B cell (primary cell): ENCODE measurements around the gene LRBA. TPM values are rescaled to one million over a fixed set of nuclear protein-coding genes. Genes with fewer than 3 reads are reported as not detected.

Experiments used
- ATAC-seq: fragments of 200-7000 bp; cut with Tn5 transposase; one replicate; pipeline ENCODE4 v1.10.0; 2021; ENCODE audit warnings: low read depth, mild to moderate bottlenecking, moderate number of reproducible peaks, moderate library complexity
- CTCF ChIA-PET: fragments of 350-600 bp; sonication (Branson Sonifier 250); formaldehyde crosslinking; loops from one replicate; lab custom pipeline; 2021; ENCODE audit warnings: antibody characterized with exemption, inconsistent platforms; lab: Charles Lee
- POLR2A ChIA-PET: fragments of 350-600 bp; sonication (Branson Sonifier 250); formaldehyde crosslinking; loops from one replicate; lab custom pipeline; 2021; ENCODE audit warnings: antibody characterized with exemption; lab: Charles Lee
- DNase-seq: peaks from one replicate; pipeline ENCODE4 v3.0.0; 2013
- H2AFZ ChIP-seq: 2 replicates; pipeline ENCODE4 v1.6.1; 2012; ENCODE audit warnings: mild to moderate bottlenecking, low read depth, low read length; ENCODE audit not compliant: insufficient read depth, poor library complexity, severe bottlenecking
- H3K27ac ChIP-seq, 2 donors: 1 replicate in 1 of 2; 2 replicates in 1 of 2; pipeline ENCODE4 v1.5.1; 2012 to 2013; ENCODE audit warnings: low read length in 2 of 2, mild to moderate bottlenecking in 2 of 2, moderate library complexity in 1 of 2
- H3K27me3 ChIP-seq, 4 experiments: fragments of 200-600 bp in 1 of 4; sonication (generic) in 1 of 4; replicated peaks in 1 of 4; 1 replicate in 2 of 4; 2 replicates in 2 of 4; pipeline versions ENCODE4 v1.6.1 to v1.7.0; 2013 to 2016; ENCODE audit warnings: low read length in 3 of 4, mild to moderate bottlenecking in 2 of 4, mixed read lengths in 1 of 4, moderate library complexity in 1 of 4; ENCODE audit not compliant: insufficient read depth in 4 of 4, control insufficient read depth in 3 of 4; ENCODE audit errors: control extremely low read depth in 1 of 4
- H3K36me3 ChIP-seq, 2 experiments: replicated peaks in 1 of 2; 1 replicate in 1 of 2; 2 replicates in 1 of 2; pipeline versions ENCODE4 v1.6.1 to v1.7.1; 2013; ENCODE audit warnings: low read length in 1 of 2; ENCODE audit not compliant: insufficient read depth in 2 of 2, control insufficient read depth in 1 of 2; ENCODE audit errors: control extremely low read depth in 1 of 2, extremely low read depth in 1 of 2
- H3K4me1 ChIP-seq, 2 donors: fragments of 200-600 bp in 1 of 2; sonication (generic) in 1 of 2; 1 replicate in 1 of 2; 2 replicates in 1 of 2; pipeline versions ENCODE4 v1.5.1 to v1.6.1; 2013 to 2017; ENCODE audit warnings: low read length in 2 of 2; ENCODE audit not compliant: control insufficient read depth in 2 of 2, insufficient read depth in 2 of 2
- H3K4me2 ChIP-seq: replicated peaks from 2 replicates; pipeline ENCODE3; 2012; ENCODE audit warnings: mild to moderate bottlenecking, low read depth, low read length; ENCODE audit not compliant: poor library complexity, severe bottlenecking
- H3K4me3 ChIP-seq, 5 experiments: fragments of 200-600 bp in 1 of 5; sonication (generic) in 1 of 5; 1 replicate in 3 of 5; 2 replicates in 2 of 5; pipeline versions ENCODE4 v1.5.1 to v1.7.0; 2011 to 2016; ENCODE audit warnings: low read length in 4 of 5, mild to moderate bottlenecking in 4 of 5, low read depth in 2 of 5, control low read depth in 1 of 5, moderate library complexity in 1 of 5; ENCODE audit not compliant: insufficient read depth in 1 of 5; ENCODE audit errors: control extremely low read depth in 1 of 5, extremely low read depth in 1 of 5
- H3K79me2 ChIP-seq: fragments of 200-600 bp; sonication (generic); one replicate; pipeline ENCODE4 v1.6.0; 2016; ENCODE audit warnings: low read length; ENCODE audit not compliant: control insufficient read depth, insufficient read depth
- H3K9ac ChIP-seq: fragments of 200-600 bp; sonication (generic); 2 replicates; pipeline ENCODE4 v1.6.1; 2017; ENCODE audit warnings: mild to moderate bottlenecking, low read length, moderate library complexity
- H3K9me3 ChIP-seq, 3 donors: one replicate each; pipeline versions ENCODE4 v1.6.1 to v1.7.1; 2013; ENCODE audit warnings: low read length in 2 of 3; ENCODE audit not compliant: control insufficient read depth in 2 of 3, insufficient read depth in 1 of 3; ENCODE audit errors: control extremely low read depth in 1 of 3
- H4K20me1 ChIP-seq: 2 replicates; pipeline ENCODE4 v1.6.0; 2012; ENCODE audit warnings: mild to moderate bottlenecking, low read length; ENCODE audit not compliant: insufficient read depth, control insufficient read depth, poor library complexity, severe bottlenecking
- H3K27ac Mint-ChIP-seq: one replicate; pipeline ENCODE4 v1.8.0; 2021; ENCODE audit warnings: mixed read lengths
- H3K27me3 Mint-ChIP-seq: one replicate; pipeline ENCODE4 v1.8.0; 2021; ENCODE audit warnings: mixed read lengths
- H3K4me1 Mint-ChIP-seq: one replicate; pipeline ENCODE4 v1.8.0; 2021; ENCODE audit warnings: mixed read lengths
- H3K4me3 Mint-ChIP-seq: one replicate; pipeline ENCODE4 v1.8.0; 2021; ENCODE audit warnings: mixed read lengths
- H3K9me3 Mint-ChIP-seq: one replicate; pipeline ENCODE4 v1.8.0; 2022; ENCODE audit warnings: mixed read lengths; ENCODE audit not compliant: insufficient read depth
- EZH2 ChIP-seq: IDR thresholded peaks from 2 replicates; pipeline ENCODE4 v1.6.1; 2012; ENCODE audit warnings: borderline replicate concordance, low read depth, mild to moderate bottlenecking, moderate library complexity, low read length; ENCODE audit not compliant: insufficient read depth, poor library complexity, severe bottlenecking
- WGBS: methylation state at CpG from one replicate; pipeline ENCODE4 v1.1.5; 2013; ENCODE audit warnings: missing lambda C conversion rate; ENCODE audit not compliant: insufficient coverage; 5-methylcytosine and 5-hydroxymethylcytosine counted together
- intact Hi-C: fragments of 100-400 bp; cut with micrococcal nuclease; formaldehyde crosslinking; loops from one replicate; pipeline ENCODE4 v1.10.0; 2022
- polyA plus RNA-seq: library from polyadenylated mRNA; depleted of rRNA; stranded (reverse); fragments of >200 nt; gene quantifications from 2 replicates; pipeline ENCODE4 v1.2.3, GENCODE V29; 2012
- total RNA-seq, 2 donors: library from RNA; stranded (reverse); fragments of 120-200 nt in 1 of 2; gene quantifications; 1 replicate in 1 of 2; 2 replicates in 1 of 2; pipeline versions ENCODE4 v1.2.3 to v1.2.4, GENCODE V29; 2013 to 2022
- TF ChIP-seq, protein P1 (sequence below): fragments of 200-600 bp; IDR thresholded peaks from one replicate; pipeline ENCODE4 v1.8.0; 2022; ENCODE audit warnings: antibody characterized with exemption, mild to moderate bottlenecking

LRBA gene
- total and polyA plus RNA-seq, 2 donors (not counting 1 experiment from before 2014, with no cell fraction given), result 17.5 to 86.7 TPM

DNA sequence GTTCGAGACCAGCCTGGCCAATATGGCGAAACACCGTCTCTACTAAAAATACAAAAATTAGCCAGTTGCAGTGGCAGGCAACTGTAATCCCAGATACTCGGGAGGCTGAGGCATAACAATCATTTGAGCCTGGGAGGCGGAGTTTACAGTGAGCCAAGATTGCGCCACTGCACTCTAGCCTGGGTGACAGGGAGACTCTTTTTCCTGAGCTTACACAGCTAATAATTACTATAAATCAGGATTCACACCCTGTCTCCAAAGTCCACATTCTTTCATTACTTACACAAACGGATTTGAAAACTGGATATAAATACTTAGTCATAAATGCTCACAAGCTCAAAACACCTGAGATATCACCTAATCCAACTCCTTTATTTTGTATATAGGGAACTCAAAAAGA, 151.6 kb downstream of the LRBA start:
- H3K27me3 Mint-ChIP-seq, result no peaks in the 10 kb centered on the region
- intact Hi-C loops, result no loop called here
- no peaks in the 10 kb centered on the region for H3K79me2 ChIP-seq
- H3K9ac ChIP-seq, result no peak overlapping the region
- H3K4me3 Mint-ChIP-seq, result no peak overlapping the region
- ChIA-PET CTCF (no interaction called here), POLR2A (no interaction called here)
- no peak for ATAC-seq
- TF ChIP-seq, protein P1, sequence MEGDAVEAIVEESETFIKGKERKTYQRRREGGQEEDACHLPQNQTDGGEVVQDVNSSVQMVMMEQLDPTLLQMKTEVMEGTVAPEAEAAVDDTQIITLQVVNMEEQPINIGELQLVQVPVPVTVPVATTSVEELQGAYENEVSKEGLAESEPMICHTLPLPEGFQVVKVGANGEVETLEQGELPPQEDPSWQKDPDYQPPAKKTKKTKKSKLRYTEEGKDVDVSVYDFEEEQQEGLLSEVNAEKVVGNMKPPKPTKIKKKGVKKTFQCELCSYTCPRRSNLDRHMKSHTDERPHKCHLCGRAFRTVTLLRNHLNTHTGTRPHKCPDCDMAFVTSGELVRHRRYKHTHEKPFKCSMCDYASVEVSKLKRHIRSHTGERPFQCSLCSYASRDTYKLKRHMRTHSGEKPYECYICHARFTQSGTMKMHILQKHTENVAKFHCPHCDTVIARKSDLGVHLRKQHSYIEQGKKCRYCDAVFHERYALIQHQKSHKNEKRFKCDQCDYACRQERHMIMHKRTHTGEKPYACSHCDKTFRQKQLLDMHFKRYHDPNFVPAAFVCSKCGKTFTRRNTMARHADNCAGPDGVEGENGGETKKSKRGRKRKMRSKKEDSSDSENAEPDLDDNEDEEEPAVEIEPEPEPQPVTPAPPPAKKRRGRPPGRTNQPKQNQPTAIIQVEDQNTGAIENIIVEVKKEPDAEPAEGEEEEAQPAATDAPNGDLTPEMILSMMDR, result no peak
- TF ChIP-seq EZH2, result no peak
- H3K27me3 ChIP-seq, result no peaks in the 10 kb centered on the region
- peaks cover 0 to 8% of the 10 kb centered on the region in 2 experiments for H3K36me3 ChIP-seq
- DNase-seq, result no peak
- no peak overlapping the region for H3K27ac ChIP-seq
- H3K9me3 Mint-ChIP-seq, result no peaks in the 10 kb centered on the region
- H3K4me1 ChIP-seq, result no peaks in the 10 kb centered on the region
- no peaks in the 10 kb centered on the region for H4K20me1 ChIP-seq
- peaks cover 0 to 5% (median 0%) of the 10 kb centered on the region in 3 donors for H3K9me3 ChIP-seq
- H3K4me3 ChIP-seq, result no peak overlapping the region
- no peak overlapping the region for H2AFZ ChIP-seq
- H3K27ac Mint-ChIP-seq, result no peak overlapping the region
- H3K4me1 Mint-ChIP-seq, result no peaks in the 10 kb centered on the region
- H3K4me2 ChIP-seq, result no peak overlapping the region
- 97% methylated on average over 6 of the region's 7 CpGs for WGBS

DNA sequence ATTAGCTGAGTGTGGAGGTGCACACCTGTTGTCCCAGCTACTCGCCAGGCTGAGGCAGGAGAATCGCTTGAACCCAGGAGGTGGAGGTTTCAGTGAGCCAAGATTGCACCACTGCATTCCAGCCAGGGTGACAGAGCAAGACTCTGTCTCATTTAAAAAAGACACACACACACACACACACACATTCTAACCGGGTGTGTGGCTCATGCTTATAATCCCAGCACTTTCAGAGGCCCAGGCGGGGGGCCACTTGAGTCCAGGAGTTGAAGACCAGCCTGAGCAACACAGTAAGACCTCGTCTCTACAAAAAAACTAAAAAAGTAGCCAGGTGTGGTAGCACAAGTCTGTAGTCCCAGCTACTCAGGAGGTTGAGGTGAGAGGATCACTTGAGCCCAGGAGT, 152.3 kb downstream of the LRBA start:
- Mint-ChIP-seq H3K4me1 (no peaks in the 10 kb centered on the region), H3K9me3 (no peaks in the 10 kb centered on the region), H3K4me3 (no peak overlapping the region), H3K27me3 (no peaks in the 10 kb centered on the region), H3K27ac (no peak overlapping the region)
- Histone ChIP-seq H3K9me3 (peaks cover 0 to 5% (median 0%) of the 10 kb centered on the region in 3 donors), H3K4me3 (no peak overlapping the region), H3K27ac (no peak overlapping the region), H3K27me3 (no peaks in the 10 kb centered on the region), H3K79me2 (no peaks in the 10 kb centered on the region), H2AFZ (no peak overlapping the region), H4K20me1 (no peaks in the 10 kb centered on the region), H3K4me1 (no peaks in the 10 kb centered on the region), H3K36me3 (peaks cover 0 to 8% of the 10 kb centered on the region in 2 experiments), H3K4me2 (no peak overlapping the region), H3K9ac (no peak overlapping the region)
- POLR2A ChIA-PET, result no interaction called here
- CTCF ChIA-PET, result no interaction called here
- no peak for TF ChIP-seq EZH2
- TF ChIP-seq, protein P1, result no peak
- no peak for DNase-seq
- 96% methylated on average over 4 of the region's 5 CpGs for whole genome bisulfite sequencing
- intact Hi-C loops, result no loop called here
- no peak for ATAC-seq
